H1 (cell line): ENCODE measurements around the gene B3GALT6. TPM values are rescaled to one million over a fixed set of nuclear protein-coding genes. Genes with fewer than 3 reads are reported as not detected.

Source experiments
- BACH1 ChIP-seq: IDR thresholded peaks from 2 replicates; pipeline ENCODE4 v1.6.1; 2012; ENCODE audit warnings: low read length, improper control_type of control experiment
- BCL11A ChIP-seq, 2 experiments: IDR thresholded peaks; one replicate each; pipeline ENCODE4 v1.6.1; 2011; ENCODE audit warnings: low read depth in 2 of 2, low read length in 2 of 2, mild to moderate bottlenecking in 2 of 2
- CHD1 ChIP-seq: IDR thresholded peaks from 2 replicates; pipeline ENCODE4 v1.6.1; 2012; ENCODE audit warnings: low read depth, low read length, improper control_type of control experiment
- CHD7 ChIP-seq: fragments of 300-600 bp; sonication (generic); IDR thresholded peaks from 2 replicates; pipeline ENCODE4 v1.7.1; 2012; ENCODE audit warnings: low read length, moderate library complexity, mild to moderate bottlenecking, inconsistent platforms; ENCODE audit not compliant: insufficient replicate concordance
- E2F6 ChIP-seq: IDR thresholded peaks from 2 replicates; pipeline ENCODE4 v1.6.1; 2012; ENCODE audit warnings: inconsistent platforms
- FOSL1 ChIP-seq: IDR thresholded peaks from 2 replicates; pipeline ENCODE4 v1.6.1; 2011; ENCODE audit warnings: mild to moderate bottlenecking, low read depth, low read length, moderate library complexity; ENCODE audit not compliant: insufficient read depth
- KDM1A ChIP-seq: fragments of 200-600, 300-600 bp; sonication (generic); IDR thresholded peaks from 2 replicates; pipeline ENCODE4 v1.7.1; 2016; ENCODE audit warnings: mild to moderate bottlenecking, low read length, borderline replicate concordance
- RFX5 ChIP-seq: IDR thresholded peaks from 2 replicates; pipeline ENCODE4 v1.6.1; 2011; ENCODE audit warnings: low read depth, low read length, improper control_type of control experiment, borderline replicate concordance
- SRF ChIP-seq: IDR thresholded peaks from 2 replicates; pipeline ENCODE4 v1.6.1; 2011; ENCODE audit warnings: mild to moderate bottlenecking, low read depth, low read length, moderate library complexity
- polyA plus RNA-seq, 7 experiments: library from polyadenylated mRNA; depleted of rRNA in 3 of 7; stranded (reverse) in 5 of 7; unstranded in 2 of 7; fragments of >200 nt in 5 of 7; fragments of 200-250 nt in 2 of 7; gene quantifications; 1 replicate in 5 of 7; 2 replicates in 1 of 7; 4 replicates in 1 of 7; pipeline versions ENCODE4 v1.2.1 to v1.2.3, GENCODE V29; 2011 to 2013; ENCODE audit warnings: missing spikeins in 2 of 7, mixed read lengths in 2 of 7
- total RNA-seq: library from RNA; stranded (reverse); fragmentation: NEBNext Ultra II Directional; extraction: Animal tissue kit (Norgen Biotek cat#: 25700); gene quantifications from 2 replicates; pipeline ENCODE4 v1.2.1, GENCODE V29; 2021

B3GALT6 gene
- total and polyA plus RNA-seq, 2 of the 8 experiments (the other 6 are each of a cell fraction or from before 2014, with no cell fraction given) = 18.4 to 20.4 TPM

DNA sequence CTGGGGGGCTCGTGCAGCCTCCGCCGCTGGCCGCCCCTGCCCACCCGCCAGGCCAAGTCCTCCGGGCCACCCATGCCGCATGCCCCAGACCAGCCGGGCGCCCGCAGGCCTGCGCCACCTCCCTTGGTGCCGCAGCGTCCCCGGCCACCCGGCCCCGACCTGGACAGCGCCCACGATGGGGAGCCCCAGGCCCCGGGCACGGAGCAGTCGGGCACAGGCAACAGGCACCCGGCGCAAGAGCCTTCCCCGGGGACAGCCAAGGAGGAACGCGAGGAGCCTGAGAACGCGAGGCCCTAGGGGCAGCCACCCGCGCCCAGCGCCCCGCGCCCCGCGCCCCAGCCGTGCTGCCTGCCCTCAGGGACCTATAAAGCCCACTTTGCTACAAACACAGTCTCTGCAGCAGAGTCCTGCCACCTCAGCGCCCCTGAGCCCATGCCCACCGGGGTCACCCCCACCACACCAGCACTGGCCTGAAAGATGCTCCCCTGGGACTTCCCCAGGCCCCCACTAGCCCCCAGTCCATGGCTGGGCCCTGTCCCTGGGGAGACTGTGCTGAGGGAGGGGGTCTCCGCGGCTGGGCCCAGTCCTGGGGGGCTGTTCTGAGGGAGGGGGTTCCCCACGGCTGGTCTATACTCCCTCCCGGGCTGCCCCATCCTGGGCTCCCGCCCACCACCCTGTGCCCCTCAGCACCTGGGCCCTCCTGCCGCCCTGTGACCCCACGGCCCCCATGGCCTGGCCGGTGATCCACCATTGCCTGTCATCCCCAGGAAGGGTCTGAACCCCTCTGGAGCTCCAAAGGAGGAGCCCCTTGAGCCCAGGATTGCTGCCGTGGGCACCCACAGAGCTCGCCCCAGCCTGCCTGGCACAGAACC, 34.2 kb upstream of the B3GALT6 start (continued):
- TF ChIP-seq CHD7 = no peak
- no peak for TF ChIP-seq SRF
- TF ChIP-seq E2F6 = no peak
- no peak for TF ChIP-seq BACH1
- no peak for TF ChIP-seq FOSL1
- no peak for TF ChIP-seq KDM1A
- no peak for TF ChIP-seq RFX5
- no peak for TF ChIP-seq CHD1
- no peak for TF ChIP-seq BCL11A (IDR thresholded peaks at IDR 0.05; ENCODE audit: low read depth in 2 of 2, low read length in 2 of 2)
